T-helper 9 cell (primary cell): ENCODE results near the gene NDUFB6.

Source experiments
- DNase-seq: peaks from one replicate; pipeline ENCODE4 v3.0.0-alpha.2; 2020

Gene NDUFB6

GRCh38 chr9:32516241-32516640, 56.7 kb downstream of the NDUFB6 start:
- no peak for DNase-seq

GRCh38 chr9:32508728-32509127, 64.2 kb downstream of the NDUFB6 start:
- DNase-seq = no peak

GRCh38 chr9:32503008-32503407, 70.0 kb downstream of the NDUFB6 start:
- no peak for DNase-seq
